MM.1S (cell line): ENCODE results near the gene AGAP3.
A peak's percentile ranks its signal among the peaks of the same experiment; 100 is the strongest.

ENCODE experiments used
- DNase-seq: peaks from one replicate; pipeline ENCODE4 v3.0.0-alpha.2; 2015
- H2AFZ ChIP-seq: fragments of 300-600 bp; sonication (generic); 2 replicates; pipeline ENCODE4 v1.6.0; 2016; ENCODE audit warnings: antibody characterized with exemption, low read length
- H3F3A ChIP-seq: fragments of 300-600 bp; sonication (generic); 2 replicates; pipeline ENCODE4 v1.6.1; 2016; ENCODE audit warnings: mild to moderate bottlenecking, antibody characterized with exemption, low read length, moderate library complexity, mixed read lengths; ENCODE audit not compliant: insufficient read depth
- H3K27ac ChIP-seq: fragments of 300-600 bp; sonication (generic); 2 replicates; pipeline ENCODE4 v1.5.1; 2016; ENCODE audit warnings: mild to moderate bottlenecking, low read length
- H3K27me3 ChIP-seq: fragments of 300-600 bp; sonication (generic); replicated peaks from 2 replicates; pipeline ENCODE4 v1.6.0; 2016; ENCODE audit warnings: low read length; ENCODE audit not compliant: insufficient read depth
- H3K36me3 ChIP-seq: fragments of 300-600 bp; sonication (generic); replicated peaks from 2 replicates; pipeline ENCODE4 v1.6.1; 2016; ENCODE audit warnings: mild to moderate bottlenecking, low read length, mixed read lengths; ENCODE audit not compliant: insufficient read depth
- H3K4me1 ChIP-seq: fragments of 300-600 bp; sonication (generic); 2 replicates; pipeline ENCODE4 v1.6.1; 2016; ENCODE audit warnings: low read length, mixed read lengths
- H3K4me2 ChIP-seq: fragments of 300-600 bp; sonication (generic); 2 replicates; pipeline ENCODE4 v1.6.0; 2016; ENCODE audit warnings: low read depth, low read length
- H3K4me3 ChIP-seq: fragments of 300-600 bp; sonication (generic); 2 replicates; pipeline ENCODE4 v1.5.1; 2016; ENCODE audit warnings: low read length, mixed read lengths
- H3K79me2 ChIP-seq: fragments of 300-600 bp; sonication (generic); 2 replicates; pipeline ENCODE4 v1.6.1; 2016; ENCODE audit warnings: mixed run types, low read length, mixed read lengths
- H3K9ac ChIP-seq: fragments of 300-600 bp; sonication (generic); 2 replicates; pipeline ENCODE4 v1.6.1; 2016; ENCODE audit warnings: low read length, mixed read lengths
- H3K9me2 ChIP-seq: fragments of 300-600 bp; sonication (generic); replicated peaks from 2 replicates; pipeline ENCODE4 v1.6.1; 2016; ENCODE audit warnings: mild to moderate bottlenecking, low read length, mixed read lengths; ENCODE audit not compliant: insufficient read depth
- H3K9me3 ChIP-seq: fragments of 300-600 bp; sonication (generic); replicated peaks from 2 replicates; pipeline ENCODE4 v1.6.1; 2016; ENCODE audit warnings: mild to moderate bottlenecking, low read length, mixed read lengths; ENCODE audit not compliant: insufficient read depth
- H4K20me1 ChIP-seq: fragments of 300-600 bp; sonication (generic); 2 replicates; pipeline ENCODE4 v1.6.1; 2016; ENCODE audit warnings: mild to moderate bottlenecking, low read length, moderate library complexity, mixed read lengths; ENCODE audit not compliant: insufficient read depth
- EZH2 ChIP-seq: fragments of 300-600 bp; sonication (generic); optimal IDR thresholded peaks from 2 replicates; pipeline ENCODE3; 2017; ENCODE audit warnings: low read depth, mild to moderate bottlenecking, antibody characterized with exemption, low read length, mixed read lengths
- EZH2phosphoT487 ChIP-seq: fragments of 300-600 bp; sonication (generic); IDR thresholded peaks from 2 replicates; pipeline ENCODE4 v1.6.1; 2018; ENCODE audit warnings: antibody characterized with exemption, low read length
- TF ChIP-seq, protein P1 (sequence below): fragments of 300-600 bp; sonication (generic); IDR thresholded peaks from 2 replicates; pipeline ENCODE4 v1.5.1; 2016; ENCODE audit warnings: antibody characterized with exemption, low read length, mixed read lengths

Gene AGAP3

DNA sequence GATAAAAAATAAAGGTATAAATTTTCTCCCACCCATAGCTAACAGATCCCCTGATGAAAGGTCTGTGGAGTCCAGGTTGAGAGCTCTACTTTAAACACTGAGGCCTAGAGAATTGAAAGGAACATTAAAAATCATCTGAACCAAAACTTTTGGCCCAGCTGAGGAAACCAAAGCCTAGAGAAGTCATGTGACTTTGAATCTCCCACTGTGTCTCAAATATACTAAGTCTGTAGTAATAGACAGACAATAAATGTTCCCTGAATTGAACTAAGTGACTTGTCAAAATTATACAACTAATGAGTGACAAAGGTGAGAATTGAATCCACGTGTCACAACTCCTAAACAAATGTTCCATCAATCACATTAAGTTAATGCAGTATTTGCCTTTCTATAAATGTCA is 75.5 kb downstream of the AGAP3 start:
- Histone ChIP-seq H4K20me1 (no peaks in the 10 kb centered on the region), H3K9me3 (no peaks in the 10 kb centered on the region), H3K9ac (no peak overlapping the region), H3K4me3 (no peak overlapping the region), H3K4me1 (no peaks in the 10 kb centered on the region), H3K27ac (no peak overlapping the region), H3K9me2 (no peaks in the 10 kb centered on the region), H3K36me3 (no peaks in the 10 kb centered on the region), H2AFZ (no peak overlapping the region), H3K27me3 (peaks cover 27% of the 10 kb centered on the region), H3K79me2 (no peaks in the 10 kb centered on the region), H3F3A (no peaks in the 10 kb centered on the region), H3K4me2 (no peak overlapping the region)
- DNase-seq: no peak
- TF ChIP-seq EZH2: no peak
- TF ChIP-seq, protein P1, sequence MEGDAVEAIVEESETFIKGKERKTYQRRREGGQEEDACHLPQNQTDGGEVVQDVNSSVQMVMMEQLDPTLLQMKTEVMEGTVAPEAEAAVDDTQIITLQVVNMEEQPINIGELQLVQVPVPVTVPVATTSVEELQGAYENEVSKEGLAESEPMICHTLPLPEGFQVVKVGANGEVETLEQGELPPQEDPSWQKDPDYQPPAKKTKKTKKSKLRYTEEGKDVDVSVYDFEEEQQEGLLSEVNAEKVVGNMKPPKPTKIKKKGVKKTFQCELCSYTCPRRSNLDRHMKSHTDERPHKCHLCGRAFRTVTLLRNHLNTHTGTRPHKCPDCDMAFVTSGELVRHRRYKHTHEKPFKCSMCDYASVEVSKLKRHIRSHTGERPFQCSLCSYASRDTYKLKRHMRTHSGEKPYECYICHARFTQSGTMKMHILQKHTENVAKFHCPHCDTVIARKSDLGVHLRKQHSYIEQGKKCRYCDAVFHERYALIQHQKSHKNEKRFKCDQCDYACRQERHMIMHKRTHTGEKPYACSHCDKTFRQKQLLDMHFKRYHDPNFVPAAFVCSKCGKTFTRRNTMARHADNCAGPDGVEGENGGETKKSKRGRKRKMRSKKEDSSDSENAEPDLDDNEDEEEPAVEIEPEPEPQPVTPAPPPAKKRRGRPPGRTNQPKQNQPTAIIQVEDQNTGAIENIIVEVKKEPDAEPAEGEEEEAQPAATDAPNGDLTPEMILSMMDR: no peak
- no peak for TF ChIP-seq EZH2phosphoT487

DNA sequence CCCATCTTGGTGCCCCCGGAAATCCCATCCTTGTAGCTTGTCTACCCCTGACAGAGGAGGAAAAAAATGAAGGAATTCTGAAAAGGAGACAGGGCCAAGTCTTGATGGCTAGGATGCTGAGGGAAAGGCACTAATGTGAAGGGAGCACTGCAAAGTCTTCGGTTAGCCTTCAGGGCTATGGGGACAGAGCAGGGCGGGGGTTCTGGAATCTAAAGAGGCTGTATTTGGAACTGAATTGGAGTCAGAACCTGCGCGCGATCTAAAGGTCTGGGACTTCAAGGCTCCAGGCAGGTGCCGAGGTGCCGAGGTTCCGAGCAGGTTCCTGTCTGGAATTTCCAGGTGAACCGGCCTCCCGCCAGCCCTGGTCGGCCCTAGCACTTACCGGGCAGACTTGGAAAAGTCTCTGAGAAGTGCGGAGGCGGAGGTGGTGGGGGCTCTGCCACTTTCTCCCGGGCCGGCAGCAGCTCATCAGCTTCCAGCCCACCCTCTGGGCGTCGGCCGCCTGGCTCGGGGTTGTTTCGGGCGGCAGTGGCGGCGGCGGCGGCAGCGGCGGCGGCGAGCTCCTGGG is 80.4 kb downstream of the AGAP3 start:
- Histone ChIP-seq H3K9me2 (no peaks in the 10 kb centered on the region), H3K27me3 (peaks cover 68% of the 10 kb centered on the region), H3K4me1 (no peaks in the 10 kb centered on the region), H3K9me3 (no peaks in the 10 kb centered on the region), H3F3A (no peaks in the 10 kb centered on the region), H3K27ac (no peak overlapping the region), H3K4me2 (peak overlapping the region; percentile 42; the same call in 1 of the 2 replicates), H2AFZ (no peak overlapping the region), H3K4me3 (no peak overlapping the region), H4K20me1 (no peaks in the 10 kb centered on the region), H3K9ac (no peak overlapping the region), H3K79me2 (no peaks in the 10 kb centered on the region), H3K36me3 (no peaks in the 10 kb centered on the region)
- DNase-seq: no peak
- no peak for TF ChIP-seq EZH2
- TF ChIP-seq, protein P1: no peak
- no peak for TF ChIP-seq EZH2phosphoT487

DNA sequence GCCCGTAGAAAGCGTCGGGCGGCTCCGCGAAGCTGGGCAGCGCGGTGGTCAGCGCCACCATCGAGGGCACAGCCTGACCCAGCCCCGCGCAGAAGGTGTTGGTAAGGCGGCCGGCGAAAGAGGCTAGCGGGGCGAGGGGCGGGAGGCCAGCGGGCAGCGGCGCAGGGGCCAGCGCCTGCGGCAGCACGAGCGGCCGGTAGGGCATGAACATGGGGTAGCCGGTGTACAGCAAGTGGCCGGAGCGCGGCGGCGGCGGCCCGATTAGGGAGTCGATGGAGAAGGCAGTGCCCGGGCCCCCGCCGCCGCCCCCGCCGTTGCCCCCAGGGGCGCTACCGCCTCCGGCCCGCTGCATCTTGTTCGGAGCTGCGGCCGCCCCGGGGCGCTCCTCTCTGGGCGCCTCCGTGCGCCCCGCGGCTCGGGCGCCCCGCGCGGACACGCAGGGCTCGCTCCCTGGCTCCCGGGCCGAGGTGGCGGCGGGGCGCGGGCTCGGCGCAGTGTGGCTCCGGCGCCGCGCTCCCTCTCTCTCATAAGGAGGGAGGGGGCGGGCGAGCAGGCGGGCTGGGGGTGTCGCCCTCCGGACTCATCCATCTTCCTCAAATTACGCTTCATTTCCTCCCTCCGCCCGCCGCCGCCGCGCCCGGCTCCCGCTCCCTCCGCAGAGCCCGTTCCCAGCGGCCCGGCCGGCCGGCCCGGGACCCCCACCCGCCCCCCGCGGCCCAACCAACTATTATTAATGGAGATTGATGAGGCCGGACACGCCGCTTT is 81.1 kb downstream of the AGAP3 start, which contains the start of gene GBX1:
Gene GBX1 (minus strand): TSS at position 498 of the 765 bp plus-strand sequence. CDS start 146 bp downstream, at position 352.
- H3K9me3 ChIP-seq: no peaks in the 10 kb centered on the region
- peak within 1 kb of the TSS; percentile 92 for H3K4me2 ChIP-seq
- TF ChIP-seq EZH2phosphoT487 (no peak), EZH2 (peak; percentile 79)
- TF ChIP-seq, protein P1: no peak
- peaks cover 75% of the 10 kb centered on the region for H3K27me3 ChIP-seq
- no peaks in the 10 kb centered on the region for H4K20me1 ChIP-seq
- H3K79me2 ChIP-seq: no peaks in the 10 kb centered on the region
- H3K9ac ChIP-seq: no peak within 1 kb of the TSS
- DNase-seq: no peak
- H3K36me3 ChIP-seq: no peaks in the 10 kb centered on the region
- no peaks in the 10 kb centered on the region for H3K4me1 ChIP-seq
- 0 out of 2 replicates have a peak within 1 kb of the TSS, but pooled peaks have one; percentile 29 for H2AFZ ChIP-seq
- peak within 1 kb of the TSS; percentile 58 for H3K4me3 ChIP-seq
- H3K27ac ChIP-seq: no peak within 1 kb of the TSS
- H3F3A ChIP-seq: no peaks in the 10 kb centered on the region
- H3K9me2 ChIP-seq: no peaks in the 10 kb centered on the region
